GM23248 (cell line): Measurements from ENCODE around the gene SFMBT1. TPM values are rescaled to one million over a fixed set of nuclear protein-coding genes. Genes with fewer than 3 reads are reported as not detected.
"Not testable (repeated sequence)": the region's sequence is repeated elsewhere in the genome, so short reads cannot be mapped to it uniquely, and the experiment has no call there.

Source experiments
- DNase-seq: peaks from one replicate; pipeline ENCODE4 v3.0.0-alpha.2; 2015
- H2AFZ ChIP-seq: fragments of 200-600 bp; sonication (generic); 2 replicates; pipeline ENCODE4 v1.6.1; 2016; ENCODE audit warnings: antibody characterized with exemption
- H3F3A ChIP-seq: fragments of 200-600 bp; sonication (generic); 2 replicates; pipeline ENCODE4 v1.6.1; 2016; ENCODE audit warnings: mild to moderate bottlenecking, antibody characterized with exemption, mixed run types; ENCODE audit not compliant: insufficient read depth
- H3K27ac ChIP-seq: fragments of 200-600 bp; sonication (generic); 2 replicates; pipeline ENCODE4 v1.5.1; 2016; ENCODE audit warnings: mild to moderate bottlenecking
- H3K27me3 ChIP-seq: fragments of 200-600 bp; sonication (generic); replicated peaks from 2 replicates; pipeline ENCODE4 v1.6.1; 2016; ENCODE audit warnings: mild to moderate bottlenecking; ENCODE audit not compliant: insufficient read depth
- H3K36me3 ChIP-seq: fragments of 200-600 bp; sonication (generic); 2 replicates; pipeline ENCODE4 v1.6.1; 2016; ENCODE audit warnings: low read depth, mild to moderate bottlenecking
- H3K4me1 ChIP-seq: fragments of 200-600 bp; sonication (generic); 2 replicates; pipeline ENCODE4 v1.6.1; 2016; ENCODE audit warnings: mild to moderate bottlenecking; ENCODE audit not compliant: insufficient read depth
- H3K4me2 ChIP-seq: fragments of 200-600 bp; sonication (generic); one replicate; pipeline ENCODE4 v1.6.1; 2016; ENCODE audit warnings: mild to moderate bottlenecking; ENCODE audit not compliant: unreplicated experiment
- H3K4me3 ChIP-seq: fragments of 200-600 bp; sonication (generic); 2 replicates; pipeline ENCODE4 v1.5.1; 2016; ENCODE audit warnings: mild to moderate bottlenecking
- H3K79me2 ChIP-seq: fragments of 200-600 bp; sonication (generic); 2 replicates; pipeline ENCODE4 v1.6.1; 2016; ENCODE audit warnings: mild to moderate bottlenecking; ENCODE audit not compliant: insufficient read depth
- H3K9ac ChIP-seq: fragments of 200-600 bp; sonication (generic); 2 replicates; pipeline ENCODE4 v1.6.1; 2016; ENCODE audit warnings: mild to moderate bottlenecking
- H3K9me2 ChIP-seq: fragments of 200-600 bp; sonication (generic); 2 replicates; pipeline ENCODE4 v1.6.1; 2016; ENCODE audit warnings: mixed run types, mild to moderate bottlenecking, moderate library complexity; ENCODE audit not compliant: insufficient read depth
- H3K9me3 ChIP-seq: fragments of 200-600 bp; sonication (generic); one replicate; pipeline ENCODE4 v1.6.1; 2017; ENCODE audit warnings: low read depth
- H4K20me1 ChIP-seq: fragments of 200-600 bp; sonication (generic); 2 replicates; pipeline ENCODE4 v1.6.0; 2016; ENCODE audit not compliant: insufficient read depth
- EZH2 ChIP-seq: fragments of 200-600 bp; sonication (generic); IDR thresholded peaks from 2 replicates; pipeline ENCODE4 v1.6.1; 2018; ENCODE audit warnings: antibody characterized with exemption, mild to moderate bottlenecking; ENCODE audit not compliant: insufficient read depth, poor library complexity, severe bottlenecking
- EZH2phosphoT487 ChIP-seq: fragments of 200-600 bp; sonication (generic); IDR thresholded peaks from 2 replicates; pipeline ENCODE4 v1.6.1; 2018; ENCODE audit warnings: antibody characterized with exemption, moderate library complexity, mild to moderate bottlenecking, low read depth; ENCODE audit not compliant: insufficient read depth
- WGBS, 2 experiments: methylation state at CpG; one replicate each; pipeline ENCODE4 v1.1.6; 2015 to 2017; ENCODE audit warnings: low lambda C conversion rate in 2 of 2, low coverage in 1 of 2; ENCODE audit errors: missing lambda C conversion rate in 2 of 2; 5-methylcytosine and 5-hydroxymethylcytosine counted together
- in situ Hi-C: fragments of 300-500 bp; cut with MboI; formaldehyde crosslinking; loops from 2 replicates; pipeline ENCODE4 v1.15.0; 2020
- polyA plus RNA-seq: library from polyadenylated mRNA; unstranded; fragments of >200 nt; fragmentation: Nextera tagmentation; extraction: Ambion mirVana; gene quantifications from 2 replicates; pipeline ENCODE4 v1.2.1, GENCODE V29; 2016
- total RNA-seq: library from RNA; depleted of rRNA; stranded (reverse); fragments of >200 nt; shearing (Covaris generic); gene quantifications from 2 replicates; pipeline ENCODE4 v1.2.3, GENCODE V29; 2014

SFMBT1 gene
- total and polyA plus RNA-seq, 2 experiments from 2014 or later = 2.3 to 2.6 TPM

DNA sequence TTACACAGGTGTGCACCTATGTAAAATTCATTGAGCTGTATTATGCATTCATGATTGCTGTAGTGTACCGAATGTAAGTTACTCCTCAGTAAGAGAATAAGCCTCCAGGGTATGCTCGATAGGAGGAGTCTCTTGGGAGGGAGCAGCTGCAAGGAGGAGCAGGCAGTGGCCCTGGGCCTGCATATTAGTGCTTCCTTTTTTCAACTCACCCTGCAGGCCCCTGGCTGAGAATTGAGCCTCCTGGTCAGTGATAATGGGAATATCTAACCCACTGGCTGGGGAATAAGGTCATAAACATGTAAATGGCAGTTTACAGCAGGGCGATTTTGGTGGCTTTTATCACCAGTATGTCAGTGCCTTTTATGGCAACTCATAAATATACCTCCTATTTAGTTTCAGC is 21.7 kb upstream of the SFMBT1 start:
- Histone ChIP-seq H3K79me2 (no peaks in the 10 kb centered on the region), H3F3A (no peaks in the 10 kb centered on the region), H3K9ac (no peak overlapping the region), H3K27me3 (no peaks in the 10 kb centered on the region; the same call in 1 of the 2 replicates), H3K9me2 (no peaks in the 10 kb centered on the region), H3K36me3 (no peaks in the 10 kb centered on the region), H3K4me2 (no peak overlapping the region), H2AFZ (no peak overlapping the region), H4K20me1 (no peaks in the 10 kb centered on the region), H3K4me1 (peaks cover 3% of the 10 kb centered on the region; the same call in 1 of the 2 replicates), H3K27ac (no peak overlapping the region), H3K9me3 (no peaks in the 10 kb centered on the region), H3K4me3 (no peak overlapping the region)
- 74 to 80% methylated on average over 3 of the region's 3 CpGs for WGBS, 2 experiments
- no peak for TF ChIP-seq EZH2phosphoT487
- no peak for TF ChIP-seq EZH2
- DNase-seq = no peak
- in situ Hi-C loops = no loop called here

DNA sequence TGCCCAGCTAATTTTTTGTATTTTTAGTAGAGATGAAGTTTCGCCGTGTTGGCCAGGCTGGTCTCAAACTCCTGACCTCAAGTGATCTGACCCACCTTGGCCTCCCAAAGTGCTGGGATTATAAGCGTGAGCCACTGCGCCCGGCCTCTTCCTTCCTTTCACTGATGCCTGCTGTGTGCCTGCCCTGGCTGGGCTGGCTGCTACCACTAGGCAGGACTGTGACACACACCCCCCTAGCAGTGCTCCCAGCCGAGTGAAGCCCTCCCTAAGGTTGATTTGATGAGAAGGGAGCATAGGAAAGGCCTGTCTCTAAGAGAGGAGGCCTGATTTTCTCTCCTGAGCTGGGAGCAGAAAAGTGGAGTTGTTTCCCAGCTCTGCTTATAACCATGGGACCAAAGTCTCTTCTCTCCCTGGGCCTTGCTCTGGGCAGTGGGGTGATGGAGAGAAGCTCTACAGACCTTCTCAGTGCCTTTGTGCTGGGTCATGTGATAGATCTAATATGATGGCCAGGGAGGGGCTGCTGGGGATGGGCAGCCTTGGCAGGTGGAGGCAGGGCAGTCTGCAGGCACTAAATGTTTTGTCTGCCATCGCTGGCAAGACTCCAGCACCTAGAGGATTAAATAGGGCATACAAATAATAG is 20.1 kb upstream of the SFMBT1 start:
- Histone ChIP-seq H3K9me2 (no peaks in the 10 kb centered on the region), H3K9me3 (no peaks in the 10 kb centered on the region), H3K27me3 (peaks cover 7% of the 10 kb centered on the region), H3K79me2 (no peaks in the 10 kb centered on the region), H3K27ac (no peak overlapping the region), H4K20me1 (no peaks in the 10 kb centered on the region), H3F3A (no peaks in the 10 kb centered on the region), H3K4me1 (no peaks in the 10 kb centered on the region), H3K9ac (no peak overlapping the region), H3K4me2 (no peak overlapping the region), H3K36me3 (no peaks in the 10 kb centered on the region), H3K4me3 (no peak overlapping the region), H2AFZ (no peak overlapping the region)
- WGBS, 2 experiments = 78 to 80% methylated on average over 7 of the region's 7 CpGs
- in situ Hi-C loops = no loop called here
- TF ChIP-seq EZH2phosphoT487 (no peak), EZH2 (no peak)
- no peak for DNase-seq

DNA sequence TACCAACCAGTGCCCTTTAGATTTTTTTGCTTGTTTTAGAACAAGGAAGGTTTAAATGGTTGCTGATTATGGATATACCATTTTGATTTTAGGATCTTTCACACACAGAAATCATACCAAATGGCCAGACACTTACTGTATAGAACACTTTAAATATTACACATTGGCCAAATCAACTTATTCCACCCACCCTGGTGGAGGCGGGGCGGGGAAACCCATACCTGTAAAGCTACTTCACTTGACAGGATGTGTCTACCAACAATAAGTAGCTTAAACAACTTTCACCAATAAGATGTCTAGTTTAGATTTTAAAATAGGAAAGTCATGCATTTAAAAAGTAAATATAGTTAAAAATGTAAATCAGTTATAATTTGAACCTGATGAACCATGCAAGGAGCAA is 17.0 kb upstream of the SFMBT1 start:
- in situ Hi-C loops = no loop called here

DNA sequence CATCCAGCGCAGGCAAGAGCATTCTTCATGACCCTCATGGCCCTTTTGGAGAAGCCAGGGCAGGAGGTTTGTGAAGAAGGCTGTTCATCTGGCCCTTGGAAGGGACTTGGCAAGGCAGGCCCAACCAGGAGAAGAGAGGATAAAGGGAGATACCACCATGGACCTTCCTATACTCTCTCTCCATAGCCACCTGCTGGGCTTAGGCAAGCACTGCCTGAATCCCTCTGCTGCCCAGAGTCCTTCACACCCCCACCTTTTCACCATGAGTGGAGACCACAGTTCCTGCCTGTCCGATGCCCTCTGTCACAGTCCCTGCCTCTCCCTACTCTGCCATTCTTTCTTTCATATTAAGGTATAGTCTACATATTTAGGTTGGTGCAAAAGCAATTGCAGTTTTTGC is 10.6 kb upstream of the SFMBT1 start:
- Histone ChIP-seq H3K9ac (no peak overlapping the region), H3K79me2 (no peaks in the 10 kb centered on the region), H3K4me3 (no peak overlapping the region), H3K9me2 (no peaks in the 10 kb centered on the region), H3K36me3 (no peaks in the 10 kb centered on the region), H3F3A (no peaks in the 10 kb centered on the region), H3K4me1 (no peaks in the 10 kb centered on the region), H4K20me1 (no peaks in the 10 kb centered on the region), H2AFZ (no peak overlapping the region), H3K9me3 (no peaks in the 10 kb centered on the region), H3K4me2 (no peak overlapping the region), H3K27me3 (peaks cover 6% of the 10 kb centered on the region; the same call in 1 of the 2 replicates), H3K27ac (no peak overlapping the region)
- in situ Hi-C loops = no loop called here
- TF ChIP-seq EZH2phosphoT487 = no peak
- no peak for TF ChIP-seq EZH2
- 67 to 75% methylated on average over 2 of the region's 2 CpGs for WGBS, 2 experiments
- DNase-seq = peak; percentile 47

More for the DNA sequence above, 17.0 kb upstream of the SFMBT1 start:
- no peak overlapping the region for H2AFZ ChIP-seq
- H3K27me3 ChIP-seq = peaks cover 13% of the 10 kb centered on the region
- TF ChIP-seq EZH2 (no peak), EZH2phosphoT487 (no peak)
- no peak for DNase-seq
- H3K9me3 ChIP-seq = no peaks in the 10 kb centered on the region
- H3K79me2 ChIP-seq = no peaks in the 10 kb centered on the region
- no peaks in the 10 kb centered on the region for H3K9me2 ChIP-seq
- no peak overlapping the region for H3K9ac ChIP-seq
- H3K36me3 ChIP-seq = no peaks in the 10 kb centered on the region
- H4K20me1 ChIP-seq = no peaks in the 10 kb centered on the region
- no peaks in the 10 kb centered on the region for H3K4me1 ChIP-seq
- H3K4me3 ChIP-seq = no peak overlapping the region
- no peaks in the 10 kb centered on the region for H3F3A ChIP-seq
- 75 to 79% methylated on average over 2 of the region's 2 CpGs for WGBS, 2 experiments
- no peak overlapping the region for H3K27ac ChIP-seq
- no peak overlapping the region for H3K4me2 ChIP-seq

DNA sequence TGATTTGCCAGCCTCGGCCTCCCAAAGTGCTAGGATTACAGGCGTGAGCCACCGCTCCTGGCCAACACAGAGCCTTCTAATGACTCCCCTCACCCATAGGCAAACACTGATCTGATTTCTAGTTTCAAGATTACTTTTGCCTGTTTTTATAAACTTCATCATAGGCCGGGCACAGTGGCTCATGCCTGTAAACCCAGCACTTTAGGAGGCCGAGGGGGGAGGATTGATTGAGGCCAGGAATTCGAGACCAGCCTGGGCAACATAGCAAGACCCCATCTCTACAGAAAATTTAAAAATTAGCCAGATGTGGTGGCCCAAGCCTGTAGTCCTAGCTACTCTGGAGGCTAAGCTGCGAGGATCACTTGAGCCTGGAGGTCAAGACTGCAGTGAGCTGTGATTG is 8.4 kb upstream of the SFMBT1 start:
- in situ Hi-C loops, H3K9me3 ChIP-seq: not testable (repeated sequence)
- 67 to 78% methylated on average over 6 to 7 of the region's 7 CpGs for WGBS, 2 experiments

More for the DNA sequence above, 8.4 kb upstream of the SFMBT1 start:
- not testable (repeated sequence) for H3K4me1 ChIP-seq, H3K36me3 ChIP-seq, H3F3A ChIP-seq, H4K20me1 ChIP-seq, H3K4me2 ChIP-seq, H2AFZ ChIP-seq, DNase-seq, H3K27me3 ChIP-seq, H3K9me2 ChIP-seq, H3K9ac ChIP-seq, H3K79me2 ChIP-seq, H3K27ac ChIP-seq, H3K4me3 ChIP-seq
